Lung microvascular endothelial cell (primary cell): ENCODE results near the gene FAM120AOS. TPM values are rescaled to one million over a fixed set of nuclear protein-coding genes. Genes with fewer than 3 reads are reported as not detected.

Experiments used
- total RNA-seq: library from RNA; depleted of rRNA; stranded (reverse); fragments of >200 nt; gene quantifications from 2 replicates; pipeline ENCODE4 v1.2.1, GENCODE V29; 2014

The FAM120AOS gene
- total RNA-seq, 1 donor from 2014 or later, result 27.4 TPM

Other genes with a start within 250 kb of the FAM120AOS start
- 54.5 and 74.6 TPM in 2 replicates for gene FAM120A, start 1.9 kb downstream of the FAM120AOS start, total RNA-seq
- 7.6 and 13.9 TPM in 2 replicates for gene PHF2, start 123.0 kb upstream of the FAM120AOS start, total RNA-seq